D341Med (cell line): ENCODE data around the gene C14orf180.
"Not testable (repeated sequence)": the region's sequence is repeated elsewhere in the genome, so short reads cannot be mapped to it uniquely, and the experiment has no call there.

Experiments used
- DNase-seq: peaks from one replicate; pipeline ENCODE4 v3.0.0; 2012; ENCODE audit warnings: low spot score

C14orf180 gene

DNA sequence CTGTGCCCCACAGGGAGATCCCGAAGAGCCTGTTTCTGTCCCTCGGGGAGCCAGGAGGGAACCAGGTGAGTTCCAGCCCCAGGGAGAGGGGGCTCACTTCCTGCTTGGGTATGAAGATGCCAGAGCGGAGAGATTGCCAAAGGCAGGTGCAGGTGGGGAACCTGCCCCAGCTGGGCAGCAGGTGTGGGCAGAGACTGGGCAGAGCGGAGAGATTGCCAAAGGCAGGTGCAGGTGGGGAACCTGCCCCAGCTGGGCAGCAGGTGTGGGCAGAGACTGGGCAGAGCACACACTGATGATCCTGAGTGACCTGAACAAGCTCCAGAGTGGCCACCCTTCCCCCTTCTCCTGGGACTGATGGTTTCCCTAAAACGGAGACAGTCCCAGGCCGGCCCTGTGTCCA lies 375 bp downstream of the C14orf180 start:
- DNase-seq: not testable (repeated sequence)

DNA sequence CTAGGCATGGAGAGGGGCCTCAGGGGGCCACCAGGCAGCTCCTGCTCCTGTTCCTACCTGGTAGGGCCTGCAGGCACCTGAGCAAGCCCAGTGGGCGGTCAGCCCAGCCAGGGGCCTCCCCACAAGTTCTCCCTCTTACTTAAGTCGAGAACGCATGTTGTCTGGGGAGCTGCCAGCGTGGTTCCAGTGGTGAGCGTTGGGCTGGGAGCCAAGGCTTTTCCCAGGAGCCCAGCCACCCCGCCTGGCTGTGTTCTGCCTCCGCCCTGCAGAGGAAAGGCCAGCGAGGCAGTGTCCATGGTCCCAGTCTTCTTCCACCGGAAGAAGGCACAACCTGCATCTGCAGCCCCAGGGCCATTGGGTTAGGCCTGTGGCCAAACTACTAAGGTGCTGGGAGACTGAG lies 1.4 kb downstream of the C14orf180 start:
- DNase-seq: no peak

DNA sequence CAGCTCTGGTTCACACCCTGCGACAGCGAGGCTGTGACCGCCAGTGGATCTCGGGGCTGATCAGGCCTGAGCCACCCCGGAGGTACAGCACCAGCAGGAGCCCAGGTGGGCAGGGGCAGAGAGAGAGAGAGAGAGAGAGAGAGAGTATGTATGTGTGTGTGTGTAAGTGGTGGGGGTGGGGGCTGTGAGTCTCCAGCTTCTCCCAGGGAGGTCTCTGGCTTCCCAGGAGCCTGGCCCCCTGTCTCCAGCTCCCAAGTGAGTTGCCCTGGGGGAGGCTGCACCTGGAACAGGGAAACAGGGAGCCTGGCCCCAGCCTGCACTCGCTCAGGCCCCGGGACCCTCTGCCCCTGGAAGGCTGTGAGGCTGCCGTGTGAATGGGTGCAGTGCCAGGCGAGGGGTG lies 2.0 kb downstream of the C14orf180 start:
- DNase-seq: no peak

DNA sequence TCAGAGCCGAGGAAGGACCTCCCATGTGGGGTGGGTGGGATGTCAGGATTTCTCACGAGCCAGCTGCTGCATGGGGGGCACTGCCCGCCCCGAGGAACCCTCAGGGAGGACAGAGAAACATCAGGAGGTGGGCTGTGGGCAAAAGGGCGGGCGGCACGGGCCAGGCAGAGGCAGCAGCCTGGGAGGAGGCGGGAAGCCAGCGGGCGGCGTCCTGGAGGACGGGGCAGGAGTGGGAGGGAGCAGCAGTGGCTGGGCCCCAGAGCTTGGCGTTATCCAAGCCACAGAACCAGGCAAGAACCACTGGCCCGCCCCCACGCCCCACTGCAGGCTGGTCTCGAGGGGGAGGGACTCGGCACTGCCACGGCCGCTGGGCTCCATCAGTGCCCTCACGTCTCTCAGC lies 2.4 kb downstream of the C14orf180 start:
- no peak for DNase-seq

DNA sequence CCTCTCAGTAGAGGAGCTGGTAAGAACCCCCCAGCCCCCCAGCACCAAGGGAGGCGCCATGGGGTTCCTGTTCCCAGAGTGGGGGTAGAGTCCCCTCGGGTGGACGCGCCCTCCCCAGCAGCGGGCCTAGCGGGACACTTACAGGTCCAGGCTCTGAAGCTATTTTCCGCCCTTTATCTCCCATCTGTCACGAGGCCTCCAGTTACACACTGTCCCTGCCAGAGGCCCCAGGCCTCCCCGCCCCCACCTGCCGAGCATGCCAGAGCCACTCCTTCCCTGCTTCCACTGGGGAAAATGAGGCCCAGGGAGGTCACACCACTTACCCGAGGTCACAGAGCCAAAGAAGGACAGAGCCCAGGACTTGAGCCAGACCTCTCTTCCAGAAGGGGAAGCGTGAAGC lies 3.1 kb downstream of the C14orf180 start:
- DNase-seq: no peak

DNA sequence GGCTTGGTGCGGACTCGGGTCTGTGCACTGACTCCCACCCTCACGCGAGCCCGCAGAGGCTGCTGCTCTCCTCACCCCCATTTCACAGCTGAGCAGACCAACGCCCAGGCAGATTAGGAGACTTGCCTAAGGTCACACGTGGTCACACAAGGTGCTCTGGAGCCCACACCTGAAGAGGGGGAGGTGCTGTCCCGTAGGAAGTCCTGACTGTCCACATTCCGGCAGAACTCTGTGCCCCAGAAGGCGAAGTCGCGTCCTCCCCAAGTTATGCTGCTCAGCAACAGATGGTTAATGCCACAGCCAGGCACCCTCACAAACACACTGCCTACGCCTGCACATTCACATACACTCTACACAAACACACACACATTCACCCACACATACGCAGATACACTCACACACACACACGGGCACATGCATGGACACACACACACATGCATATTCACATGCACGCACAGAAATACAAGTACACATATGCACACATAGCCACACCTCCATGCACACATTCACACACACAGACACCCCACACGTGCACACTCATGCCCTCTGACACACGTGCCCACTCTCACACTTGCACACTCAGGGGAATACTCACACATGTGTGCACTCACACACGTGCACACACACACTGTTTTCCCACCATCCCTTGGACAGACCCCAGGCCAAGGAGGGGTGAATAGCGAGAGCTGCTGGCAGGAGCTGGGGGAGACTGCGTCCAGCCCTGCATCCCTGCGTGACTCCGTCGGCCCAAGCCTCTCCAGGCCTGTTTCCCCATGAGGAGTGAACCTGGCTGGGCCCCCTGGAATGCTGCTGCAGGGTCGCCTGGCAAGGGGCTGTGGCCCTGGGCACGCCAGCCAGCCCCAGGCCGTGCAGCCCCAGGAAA lies 4.1 kb downstream of the C14orf180 start:
- DNase-seq: no peak

DNA sequence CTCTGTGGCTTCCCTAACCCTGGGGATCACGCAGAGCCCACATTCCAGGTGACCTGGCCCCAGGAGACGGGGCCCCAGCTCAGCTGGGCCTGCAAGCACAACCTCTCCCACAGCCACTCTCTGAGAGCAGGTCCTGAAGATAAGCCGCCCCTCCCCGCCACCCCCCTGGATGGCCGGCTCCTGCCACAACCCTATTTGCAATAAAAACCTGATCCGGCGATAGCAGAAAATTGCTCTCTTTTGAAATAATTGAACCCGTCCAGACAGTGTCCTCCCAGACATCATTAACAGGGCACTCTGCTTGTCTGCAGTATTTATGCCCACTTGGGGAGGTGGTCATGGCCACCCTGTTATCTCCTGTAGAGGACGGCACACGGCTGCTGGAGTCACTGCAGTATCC lies 5.0 kb downstream of the C14orf180 start:
- DNase-seq: no peak

DNA sequence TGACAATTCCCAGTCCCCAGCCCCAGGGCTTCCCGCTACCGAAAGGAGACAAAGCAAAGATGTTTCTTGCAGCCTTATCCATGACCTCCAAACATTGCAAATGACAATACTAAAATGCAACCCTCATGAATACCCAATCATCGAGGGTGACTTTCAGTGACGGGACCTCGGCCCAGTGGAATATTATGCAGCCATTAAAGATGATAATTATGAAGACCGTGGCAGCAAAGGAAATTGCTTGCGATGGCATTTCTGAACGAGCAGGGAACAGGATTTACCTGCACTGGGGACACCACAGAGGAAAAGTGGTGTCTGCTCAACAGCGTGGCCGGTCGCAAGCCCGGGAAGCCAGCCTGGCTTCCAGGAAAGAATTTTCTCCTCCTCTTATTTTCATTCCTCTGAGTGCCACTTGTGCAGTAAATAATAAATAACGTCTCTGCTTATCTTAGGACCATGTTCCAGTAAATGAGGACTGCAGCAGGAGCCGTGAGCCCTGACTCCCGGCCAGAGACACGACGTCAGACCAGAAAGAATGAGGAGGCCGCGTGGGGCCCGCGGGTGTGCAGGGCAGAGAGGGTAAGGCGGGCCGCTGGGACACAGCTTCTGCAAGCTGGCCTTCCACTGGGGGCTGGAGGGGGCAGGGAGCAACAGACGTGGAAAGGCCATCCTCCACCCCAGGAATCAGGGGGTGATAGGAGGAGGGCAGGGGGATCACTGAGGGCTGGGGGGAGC lies 6.6 kb downstream of the C14orf180 start:
- no peak for DNase-seq

DNA sequence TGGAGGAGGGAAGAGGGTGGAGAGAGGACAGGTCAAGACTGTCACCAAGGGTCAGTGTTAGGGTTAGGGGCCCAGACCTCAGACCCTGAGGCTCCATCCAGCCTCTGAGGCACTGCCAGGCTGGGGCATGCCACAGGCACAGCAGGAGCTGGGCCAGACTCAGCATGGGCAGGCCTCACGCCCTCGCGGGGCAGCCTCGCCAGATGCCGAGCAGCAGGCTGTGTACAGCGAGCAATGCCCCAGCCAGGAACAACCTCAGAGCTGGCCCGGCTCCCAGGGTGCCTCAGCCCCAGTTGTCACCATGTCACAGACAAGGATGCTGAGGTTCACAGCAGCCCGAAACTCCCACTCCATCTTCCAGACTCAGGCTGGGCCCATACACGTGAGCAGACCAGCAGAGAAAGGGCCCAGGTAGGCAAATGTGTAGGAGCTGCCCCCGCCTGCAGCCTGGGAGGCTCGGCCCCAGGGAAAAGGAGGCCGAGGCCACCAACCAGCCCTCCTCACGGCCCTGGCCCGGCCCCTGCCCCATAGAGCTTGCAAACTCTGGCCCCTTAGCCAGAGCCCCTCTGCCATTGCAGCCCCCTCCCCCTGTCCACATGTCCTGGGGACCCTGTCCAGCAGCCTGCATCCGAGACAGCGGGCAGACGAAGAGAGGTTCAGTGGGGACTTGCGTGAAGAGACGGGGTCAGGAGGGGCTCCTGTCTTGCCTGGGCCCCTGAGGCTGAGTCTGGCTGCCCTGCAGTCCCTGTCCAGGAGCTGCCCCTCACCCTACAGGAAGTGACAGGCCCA lies 7.5 kb downstream of the C14orf180 start:
- DNase-seq: no peak

DNA sequence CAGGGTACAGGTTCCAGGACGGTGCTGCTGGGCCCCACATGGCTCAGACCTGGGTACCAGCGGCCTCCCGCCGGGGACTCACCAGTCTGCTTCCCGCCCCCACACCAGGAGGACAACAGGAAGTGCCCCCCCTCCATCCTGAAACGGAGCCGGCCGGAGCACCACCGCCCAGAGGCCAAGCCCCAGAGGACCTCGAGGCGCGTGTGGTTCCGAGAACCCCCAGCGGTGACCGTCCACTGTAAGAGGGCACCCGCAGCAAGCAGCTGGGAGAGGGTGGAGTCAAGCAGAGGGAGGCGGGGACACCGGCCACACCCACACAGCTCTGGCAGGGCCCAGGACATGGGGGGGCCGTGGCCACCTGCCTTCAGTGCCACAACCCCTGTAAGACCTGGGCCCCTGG lies 8.1 kb downstream of the C14orf180 start:
- DNase-seq: no peak

DNA sequence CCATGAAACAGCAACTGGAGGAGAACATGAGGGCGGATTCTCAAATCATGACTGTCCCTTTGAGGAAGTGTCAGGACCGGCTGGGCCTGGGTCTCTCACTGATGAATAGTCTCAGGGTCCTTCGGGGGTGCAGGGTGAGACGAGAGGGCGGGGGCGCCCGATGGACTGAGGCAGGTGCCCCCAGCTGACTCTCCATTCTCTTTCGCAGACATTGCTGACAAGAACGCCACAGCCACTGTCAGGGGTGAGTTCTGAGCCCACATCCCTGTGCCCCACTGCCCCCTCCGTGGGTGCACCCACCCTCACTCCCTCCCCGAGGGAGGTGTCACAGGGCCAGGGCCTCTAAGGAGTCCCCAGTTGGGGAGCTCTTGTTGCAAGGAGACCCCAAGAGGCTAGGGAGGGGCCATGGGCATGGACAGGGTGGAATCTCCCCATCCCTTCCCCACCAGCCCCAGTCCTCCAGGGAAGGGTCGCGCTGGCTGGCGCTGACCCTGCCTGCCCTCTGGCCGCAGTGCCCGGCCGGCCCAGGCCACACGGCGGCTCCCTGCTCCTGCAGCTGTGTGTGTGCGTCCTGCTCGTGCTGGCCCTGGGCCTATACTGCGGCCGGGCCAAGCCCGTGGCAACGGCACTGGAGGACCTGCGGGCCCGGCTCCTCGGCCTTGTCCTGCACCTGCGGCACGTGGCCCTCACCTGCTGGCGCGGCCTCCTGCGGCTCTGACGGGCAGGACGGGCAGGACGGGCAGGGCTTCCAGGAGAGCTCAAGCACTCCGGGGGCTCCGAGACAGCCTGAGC lies 8.7 kb downstream of the C14orf180 start:
- DNase-seq: no peak

DNA sequence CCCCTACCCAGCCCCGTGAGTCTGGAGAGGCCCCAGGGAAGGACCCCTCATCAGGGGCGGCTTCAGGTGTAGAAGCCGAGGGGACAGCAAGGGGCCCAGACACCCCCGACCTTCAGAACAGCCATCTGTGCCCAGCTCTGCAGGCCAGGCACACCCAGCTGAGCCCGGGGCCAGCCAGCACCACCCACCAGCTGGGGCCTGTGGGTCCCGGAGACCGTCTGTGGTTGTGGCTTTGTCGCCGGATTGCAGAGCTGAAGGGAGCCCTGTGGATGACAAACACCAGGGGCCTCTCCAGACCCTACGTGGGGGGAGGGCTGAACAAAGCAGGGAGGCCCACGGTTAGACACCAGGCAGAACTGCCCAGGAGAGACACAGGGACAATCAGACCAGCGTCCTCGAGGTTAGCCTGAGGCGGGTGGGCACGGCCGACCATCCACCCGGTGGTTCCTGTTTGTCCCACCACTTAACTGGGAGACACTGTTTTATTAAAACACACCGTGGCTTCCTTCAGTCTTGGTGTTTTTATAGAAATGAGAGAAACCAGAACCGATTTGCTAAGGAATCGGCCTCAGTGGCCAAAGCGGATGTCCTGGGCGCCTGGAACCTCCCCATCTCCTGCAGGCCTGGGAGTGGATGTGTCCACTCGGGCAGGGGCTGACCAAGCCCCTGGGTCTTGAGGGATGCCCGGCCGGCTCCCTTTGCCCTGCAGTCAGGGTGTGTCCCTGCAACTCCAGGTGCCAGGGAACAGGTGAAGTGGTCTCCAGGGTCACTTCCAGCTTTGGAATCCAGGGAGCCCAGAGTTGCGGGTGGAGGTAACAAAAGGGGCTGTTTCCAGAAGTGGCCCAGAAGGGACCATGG lies 10.0 kb downstream of the C14orf180 start:
- no peak for DNase-seq

DNA sequence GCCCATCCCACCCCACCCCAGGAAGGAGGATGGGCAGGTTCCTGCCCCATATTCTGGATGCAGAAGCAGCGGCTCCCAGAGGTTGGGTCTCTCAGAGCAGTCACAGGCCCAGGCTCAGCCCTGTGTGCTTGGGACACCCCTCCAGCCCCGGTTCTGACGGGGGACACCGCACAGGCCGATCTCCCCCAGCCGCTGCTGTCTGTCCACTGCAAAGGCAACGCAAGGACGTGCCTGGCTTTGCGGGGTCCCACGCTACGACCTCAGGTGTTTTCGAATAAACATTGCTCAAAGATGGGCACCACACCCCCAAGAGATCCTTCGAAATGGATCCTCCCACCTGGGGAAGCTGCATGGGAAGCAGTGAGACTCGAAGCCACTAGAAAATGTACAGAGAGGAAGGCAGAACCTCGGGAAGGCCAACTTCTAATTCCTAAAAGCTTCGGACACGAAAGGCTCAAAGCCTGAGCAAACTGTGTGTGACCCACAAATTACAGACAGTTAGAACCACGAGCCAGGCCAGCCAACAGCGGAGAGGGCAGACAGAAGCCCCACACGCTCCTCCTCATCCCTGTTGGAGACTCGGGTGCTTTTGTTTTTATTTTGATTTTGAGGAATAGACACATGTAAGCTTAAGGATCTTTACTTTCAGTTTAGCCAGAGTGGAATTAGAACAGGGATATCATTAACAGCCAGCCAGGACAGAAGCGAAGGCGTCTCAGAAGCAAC lies 10.8 kb downstream of the C14orf180 start:
- DNase-seq: no peak

DNA sequence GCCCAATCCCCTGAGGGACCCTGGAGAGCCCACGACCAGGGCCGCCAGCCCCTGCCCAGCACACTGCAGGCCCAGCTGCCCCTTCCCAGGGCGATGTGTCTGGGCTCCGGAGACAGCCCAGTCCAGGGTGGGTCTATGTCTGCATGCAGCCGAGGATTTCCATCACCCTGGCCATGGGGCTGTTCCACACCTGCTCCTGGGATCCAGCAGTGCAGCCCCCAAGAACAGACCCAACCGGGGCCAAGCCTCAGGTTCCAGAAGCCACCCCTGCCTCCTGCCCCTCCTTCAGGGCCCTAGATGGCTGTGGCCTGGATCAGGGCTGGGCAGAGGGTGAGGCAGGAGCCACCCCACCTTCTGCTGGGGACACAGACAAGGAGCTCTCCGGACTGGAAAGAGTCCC lies 11.5 kb downstream of the C14orf180 start:
- no peak for DNase-seq

DNA sequence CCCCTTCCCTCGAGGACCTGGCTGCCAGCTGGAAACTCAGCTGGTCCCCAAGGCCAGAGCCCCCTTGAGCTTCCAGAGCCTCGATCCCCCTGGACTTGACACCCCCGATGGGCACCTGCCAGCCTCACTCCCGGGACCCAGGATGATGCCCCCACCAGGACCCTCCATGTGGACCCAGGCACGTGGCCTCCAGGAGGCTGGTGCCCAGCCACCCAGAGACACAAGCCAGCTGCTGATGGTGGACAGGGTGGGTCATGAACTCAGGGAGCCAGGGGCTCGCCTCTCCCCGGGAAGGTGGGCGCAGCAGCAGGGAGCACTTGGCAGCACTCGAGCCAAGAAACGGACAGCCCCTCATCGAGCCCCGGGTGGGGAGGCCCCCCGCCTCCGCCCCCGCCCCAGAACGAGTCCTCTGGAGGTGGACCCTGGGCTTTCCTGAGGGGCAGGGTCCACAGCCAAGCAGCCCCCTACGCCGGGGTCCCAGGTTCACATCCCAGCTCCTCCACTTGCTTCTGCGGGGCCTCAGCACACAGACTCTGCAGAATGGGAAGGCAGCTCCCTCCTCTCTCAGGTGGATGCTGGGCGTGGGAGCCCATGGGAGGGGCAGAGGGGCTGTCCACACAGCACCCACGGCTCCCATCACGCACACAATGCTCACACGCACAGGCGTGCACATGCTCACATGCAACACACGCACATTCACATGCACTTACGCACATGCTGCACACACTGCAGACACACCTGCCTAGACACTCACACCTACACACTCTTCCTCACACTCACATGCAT lies 12.1 kb downstream of the C14orf180 start:
- no peak for DNase-seq

DNA sequence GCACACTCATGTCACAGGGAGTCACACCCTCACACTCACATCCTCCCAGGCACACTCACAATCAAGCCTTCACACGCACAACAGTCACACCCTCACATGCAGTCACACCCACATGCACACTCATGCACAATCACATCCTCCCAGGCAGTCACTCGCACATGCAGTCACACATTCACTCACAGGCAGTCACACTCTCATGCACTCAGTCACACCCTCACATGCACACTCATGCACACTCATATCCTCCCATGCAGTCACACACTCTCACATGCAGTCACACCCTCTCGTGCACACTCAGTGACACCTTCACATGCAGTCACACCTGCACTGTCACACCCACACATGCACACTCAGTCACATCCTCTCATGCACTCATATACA lies 12.7 kb downstream of the C14orf180 start:
- no peak for DNase-seq

DNA sequence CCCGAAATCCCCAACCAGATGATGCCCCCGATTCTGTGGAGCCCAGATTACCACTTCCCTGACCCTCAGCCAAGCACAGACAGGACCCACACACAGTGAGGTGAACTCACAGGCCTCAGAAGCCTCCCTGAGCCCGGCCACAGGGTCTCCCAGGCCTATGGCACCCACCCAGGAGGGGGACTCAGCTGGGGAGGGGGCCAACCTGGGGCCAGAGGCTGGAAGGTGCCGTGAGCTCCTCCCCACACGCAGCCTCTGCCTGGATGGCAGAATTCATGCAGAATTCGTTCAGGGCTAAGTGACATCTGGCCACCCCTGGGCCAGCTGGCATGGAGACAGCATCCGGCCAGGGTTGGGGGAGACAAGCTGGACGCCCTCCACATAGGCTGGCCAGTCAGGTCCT lies 13.2 kb downstream of the C14orf180 start:
- DNase-seq: no peak

DNA sequence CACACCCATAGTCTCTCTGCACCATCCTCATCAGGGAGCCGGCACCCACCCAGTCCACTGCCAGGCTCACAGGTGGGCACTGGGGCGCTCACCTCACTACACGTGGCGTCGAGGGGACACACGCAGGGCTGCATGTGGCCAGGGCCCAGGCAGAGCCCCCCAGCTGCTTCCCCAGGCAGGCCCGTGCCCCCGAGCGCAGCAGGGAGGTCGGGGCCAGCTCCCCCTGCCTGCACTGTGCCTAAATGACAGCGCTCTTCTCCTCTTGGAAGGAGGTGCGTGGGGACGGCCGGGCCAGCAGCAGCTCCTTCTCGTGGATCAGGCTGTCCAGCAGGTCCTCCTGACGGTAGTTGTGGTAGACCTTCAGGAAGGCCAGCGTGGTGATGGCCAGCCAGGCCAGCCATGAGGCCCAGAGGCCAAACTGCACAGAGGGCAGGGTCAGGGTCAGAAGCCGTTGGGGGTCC lies 13.7 kb downstream of the C14orf180 start:
- no peak for DNase-seq

DNA sequence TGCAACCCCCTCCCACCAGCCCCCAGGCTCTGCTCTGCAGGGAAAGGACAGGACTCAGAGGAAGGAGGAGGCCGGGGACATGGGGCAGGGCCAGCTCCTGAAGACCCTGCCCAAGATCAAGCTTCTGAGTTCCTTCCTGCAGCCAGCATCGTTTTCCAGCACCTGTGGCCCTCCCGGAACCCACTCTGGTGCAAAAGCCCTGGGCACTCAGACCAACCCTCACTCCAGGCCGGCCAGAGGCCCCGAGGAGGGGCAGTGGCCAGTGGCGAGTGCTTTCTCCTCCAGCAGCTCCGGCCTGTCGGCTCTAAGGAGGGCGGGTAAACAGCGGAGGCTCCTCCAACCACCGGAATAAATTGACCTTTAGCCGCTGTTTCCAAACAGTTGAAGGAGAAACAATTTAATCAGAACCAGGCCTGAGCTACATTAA lies 14.2 kb downstream of the C14orf180 start:
- no peak for DNase-seq
